H9 (cell line): ENCODE data around the gene FAM237B. TPM values are rescaled to one million over a fixed set of nuclear protein-coding genes. Genes with fewer than 3 reads are reported as not detected.

Source experiments
- DNase-seq: peaks from one replicate; pipeline ENCODE4 v3.0.0-alpha.2; 2017
- H2AFZ ChIP-seq: one replicate; pipeline ENCODE4 v1.6.1; 2013; ENCODE audit warnings: mild to moderate bottlenecking, low read length, control low read depth, moderate library complexity
- H2AK5ac ChIP-seq: 2 replicates; pipeline ENCODE4 v1.6.1; 2013; ENCODE audit warnings: low read length, control low read depth, mixed read lengths; ENCODE audit not compliant: insufficient read length
- H2BK120ac ChIP-seq: one replicate; pipeline ENCODE4 v1.6.1; 2013; ENCODE audit warnings: low read depth, mild to moderate bottlenecking, low read length, control low read depth, inconsistent platforms; ENCODE audit not compliant: poor library complexity, severe bottlenecking
- H2BK12ac ChIP-seq: 2 replicates; pipeline ENCODE4 v1.6.1; 2013; ENCODE audit warnings: low read length, control low read depth, mixed read lengths, low read depth; ENCODE audit not compliant: insufficient read length
- H2BK15ac ChIP-seq: 2 replicates; pipeline ENCODE4 v1.6.1; 2013; ENCODE audit warnings: low read depth, low read length, control low read depth
- H2BK20ac ChIP-seq: one replicate; pipeline ENCODE4 v1.6.1; 2013; ENCODE audit warnings: low read depth, mild to moderate bottlenecking, low read length, control low read depth, inconsistent platforms; ENCODE audit not compliant: poor library complexity, severe bottlenecking
- H2BK5ac ChIP-seq: 2 replicates; pipeline ENCODE4 v1.6.1; 2013; ENCODE audit warnings: low read length, control low read depth, mixed read lengths; ENCODE audit not compliant: insufficient read length
- H3K14ac ChIP-seq: 2 replicates; pipeline ENCODE4 v1.6.1; 2013; ENCODE audit warnings: low read length, control low read depth; ENCODE audit not compliant: insufficient read depth
- H3K18ac ChIP-seq: 2 replicates; pipeline ENCODE4 v1.6.1; 2013; ENCODE audit warnings: low read depth, mild to moderate bottlenecking, mixed read lengths, low read length, control low read depth; ENCODE audit not compliant: insufficient read length
- H3K23ac ChIP-seq: 2 replicates; pipeline ENCODE4 v1.6.1; 2013; ENCODE audit warnings: low read length, control low read depth, mixed read lengths, low read depth; ENCODE audit not compliant: insufficient read length
- H3K23me2 ChIP-seq: 2 replicates; pipeline ENCODE4 v1.6.1; 2013; ENCODE audit warnings: low read depth, mild to moderate bottlenecking, mixed read lengths, low read length, control low read depth; ENCODE audit not compliant: insufficient read length, poor library complexity, severe bottlenecking
- H3K27ac ChIP-seq: 2 replicates; pipeline ENCODE4 v1.5.1; 2013; ENCODE audit warnings: low read length, control low read depth, mixed read lengths, low read depth; ENCODE audit not compliant: insufficient read length
- H3K27me3 ChIP-seq: 2 replicates; pipeline ENCODE4 v1.6.1; 2013; ENCODE audit warnings: low read length, control low read depth, inconsistent platforms; ENCODE audit not compliant: insufficient read depth
- H3K4ac ChIP-seq: 2 replicates; pipeline ENCODE4 v1.6.1; 2013; ENCODE audit warnings: low read depth, mild to moderate bottlenecking, control low read depth, inconsistent platforms, low read length, moderate library complexity
- H3K4me1 ChIP-seq: 2 replicates; pipeline ENCODE4 v1.6.1; 2013; ENCODE audit warnings: low read length, control low read depth, inconsistent platforms; ENCODE audit not compliant: insufficient read depth
- H3K4me2 ChIP-seq: 2 replicates; pipeline ENCODE4 v1.6.1; 2013; ENCODE audit warnings: low read length, control low read depth, mixed read lengths; ENCODE audit not compliant: insufficient read length, insufficient read depth
- H3K56ac ChIP-seq: 2 replicates; pipeline ENCODE4 v1.6.1; 2013; ENCODE audit warnings: low read depth, mild to moderate bottlenecking, mixed read lengths, low read length, control low read depth; ENCODE audit not compliant: insufficient read length
- H3K79me1 ChIP-seq: 2 replicates; pipeline ENCODE4 v1.6.1; 2013; ENCODE audit warnings: low read depth, mild to moderate bottlenecking, moderate library complexity, low read length, control low read depth, inconsistent platforms; ENCODE audit not compliant: insufficient read depth, poor library complexity, severe bottlenecking
- H3K79me2 ChIP-seq: 2 replicates; pipeline ENCODE4 v1.6.1; 2013; ENCODE audit warnings: low read length, control low read depth, inconsistent platforms; ENCODE audit not compliant: insufficient read depth
- H3K9ac ChIP-seq: 2 replicates; pipeline ENCODE4 v1.6.1; 2013; ENCODE audit warnings: low read length, control low read depth, mixed read lengths; ENCODE audit not compliant: insufficient read length; ENCODE audit errors: extremely low read depth
- H3K9me3 ChIP-seq: one replicate; pipeline ENCODE4 v1.6.1; 2013; ENCODE audit warnings: low read depth, low read length, inconsistent platforms; ENCODE audit not compliant: control insufficient read depth
- H3T11ph ChIP-seq: one replicate; pipeline ENCODE4 v1.6.1; 2013; ENCODE audit warnings: mild to moderate bottlenecking, low read length, control low read depth, inconsistent platforms
- H4K20me1 ChIP-seq: one replicate; pipeline ENCODE4 v1.6.1; 2013; ENCODE audit not compliant: control insufficient read depth, insufficient read length, insufficient read depth
- H4K5ac ChIP-seq: 2 replicates; pipeline ENCODE4 v1.6.1; 2013; ENCODE audit warnings: low read depth, mild to moderate bottlenecking, mixed read lengths, low read length, control low read depth; ENCODE audit not compliant: insufficient read length
- H4K8ac ChIP-seq: replicated peaks from 2 replicates; pipeline ENCODE4 v1.6.1; 2013; ENCODE audit warnings: low read length, control low read depth, mixed read lengths, low read depth; ENCODE audit not compliant: insufficient read length
- H4K91ac ChIP-seq: 2 replicates; pipeline ENCODE4 v1.6.1; 2013; ENCODE audit warnings: low read depth, mild to moderate bottlenecking, moderate library complexity, mixed read lengths, low read length, control low read depth; ENCODE audit not compliant: insufficient read length
- H3K27ac Mint-ChIP-seq, 3 experiments: 2 replicates in 2 of 3; 3 replicates in 1 of 3; pipeline ENCODE4 v1.8.0; 2020 to 2021; ENCODE audit warnings: mixed read lengths in 3 of 3, mild to moderate bottlenecking in 1 of 3, moderate library complexity in 1 of 3
- H3K27me3 Mint-ChIP-seq: 2 replicates; pipeline ENCODE4 v1.8.0; 2021; ENCODE audit warnings: low read depth, mild to moderate bottlenecking, moderate library complexity, mixed read lengths
- H3K36me3 Mint-ChIP-seq, 3 experiments: 2 replicates in 2 of 3; 3 replicates in 1 of 3; pipeline ENCODE4 v1.8.0; 2020 to 2021; ENCODE audit warnings: low read depth in 3 of 3, mixed read lengths in 3 of 3; ENCODE audit not compliant: insufficient read depth in 1 of 3
- H3K4me1 Mint-ChIP-seq, 2 experiments: 2 replicates each; pipeline ENCODE4 v1.8.0; 2020; ENCODE audit warnings: mixed read lengths in 2 of 2
- H3K4me3 Mint-ChIP-seq, 2 experiments: 2 replicates in 1 of 2; 3 replicates in 1 of 2; pipeline ENCODE4 v1.8.0; 2020 to 2021; ENCODE audit warnings: mild to moderate bottlenecking in 2 of 2, mixed read lengths in 2 of 2, moderate library complexity in 1 of 2
- H3K9me3 Mint-ChIP-seq, 2 experiments: 2 replicates in 1 of 2; 3 replicates in 1 of 2; pipeline ENCODE4 v1.8.0; 2020; ENCODE audit warnings: mild to moderate bottlenecking in 2 of 2, mixed read lengths in 2 of 2, moderate library complexity in 1 of 2
- WGBS: extraction: QIAGEN DNeasy Blood & Tissue Kit; methylation state at CpG from one replicate; pipeline ENCODE4 v1.1.7; 2013; ENCODE audit warnings: missing lambda C conversion rate, low lambda C conversion rate, mixed read lengths; ENCODE audit not compliant: insufficient read length; ENCODE audit errors: extremely low coverage; 5-methylcytosine and 5-hydroxymethylcytosine counted together
- total RNA-seq: library from RNA; stranded (reverse); gene quantifications from 2 replicates; pipeline ENCODE4 v1.2.1, GENCODE V29; 2021
- TF ChIP-seq, protein P1 (sequence below): fragments of 200-600 bp; sonication (generic); conservative IDR thresholded peaks from 3 replicates; pipeline ENCODE4 v1.8.0; 2021; ENCODE audit warnings: antibody characterized with exemption, mild to moderate bottlenecking

FAM237B gene
- total RNA-seq, 1 experiment from 2014 or later, result not detected

DNA sequence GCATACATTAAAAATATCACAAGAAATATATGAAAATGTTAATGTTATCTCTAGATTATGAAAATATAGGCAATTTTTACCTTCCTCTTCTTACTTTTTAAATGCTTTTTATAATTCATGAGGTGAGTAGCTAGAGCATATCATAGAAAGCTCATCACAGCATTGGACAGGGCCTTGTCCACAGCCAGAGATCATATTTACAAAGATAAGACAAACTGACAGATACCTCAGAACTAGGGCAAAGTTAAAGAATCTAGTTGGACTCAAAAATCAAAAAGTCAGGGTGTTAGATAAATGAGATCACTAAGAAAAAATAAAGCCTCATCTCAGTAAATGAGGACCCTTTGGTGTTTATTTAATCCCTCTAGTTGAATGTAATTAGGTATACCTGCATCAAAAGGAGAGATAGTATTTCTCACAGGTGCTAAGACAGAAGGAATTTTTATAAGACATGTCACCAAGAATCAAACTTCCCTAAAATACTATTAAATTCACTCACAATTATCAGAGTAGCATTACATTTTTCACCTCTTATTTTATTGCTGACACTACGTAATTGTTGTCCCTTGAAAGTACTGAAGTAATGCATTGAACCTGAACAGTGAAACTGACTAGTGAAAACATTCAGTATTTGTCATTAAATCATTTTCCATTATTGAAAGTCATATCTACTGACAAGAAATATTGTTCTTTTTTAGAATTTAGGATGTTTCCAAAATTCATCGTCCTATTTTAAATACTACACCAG is 50.5 kb downstream of the FAM237B start:
- H2BK15ac ChIP-seq, result no peak overlapping the region
- no peaks in the 10 kb centered on the region for H3K79me2 ChIP-seq
- no peaks in the 10 kb centered on the region for H3K79me1 ChIP-seq
- H3K4ac ChIP-seq, result no peak overlapping the region
- H3K9ac ChIP-seq, result no peak overlapping the region
- H3K4me3 Mint-ChIP-seq, result no peak overlapping the region
- no peak overlapping the region for H4K8ac ChIP-seq
- no peak overlapping the region for H2BK12ac ChIP-seq
- H2AFZ ChIP-seq, result no peak overlapping the region
- no peaks in the 10 kb centered on the region for H3K9me3 Mint-ChIP-seq
- H2BK120ac ChIP-seq, result no peak overlapping the region
- H2AK5ac ChIP-seq, result no peak overlapping the region
- H3K4me1 ChIP-seq, result no peaks in the 10 kb centered on the region
- no peak overlapping the region for H3T11ph ChIP-seq
- no peak overlapping the region for H2BK5ac ChIP-seq
- no peaks in the 10 kb centered on the region for H3K27me3 ChIP-seq
- H2BK20ac ChIP-seq, result no peak overlapping the region
- H4K5ac ChIP-seq, result no peak overlapping the region
- DNase-seq, result no peak
- no peak overlapping the region for H4K91ac ChIP-seq
- no peaks in the 10 kb centered on the region for H3K36me3 Mint-ChIP-seq
- no peak overlapping the region for H3K14ac ChIP-seq
- no peak overlapping the region for H3K27ac ChIP-seq
- H3K9me3 ChIP-seq, result no peaks in the 10 kb centered on the region
- no peaks in the 10 kb centered on the region for H3K4me1 Mint-ChIP-seq
- H3K4me2 ChIP-seq, result no peak overlapping the region
- TF ChIP-seq, protein P1, sequence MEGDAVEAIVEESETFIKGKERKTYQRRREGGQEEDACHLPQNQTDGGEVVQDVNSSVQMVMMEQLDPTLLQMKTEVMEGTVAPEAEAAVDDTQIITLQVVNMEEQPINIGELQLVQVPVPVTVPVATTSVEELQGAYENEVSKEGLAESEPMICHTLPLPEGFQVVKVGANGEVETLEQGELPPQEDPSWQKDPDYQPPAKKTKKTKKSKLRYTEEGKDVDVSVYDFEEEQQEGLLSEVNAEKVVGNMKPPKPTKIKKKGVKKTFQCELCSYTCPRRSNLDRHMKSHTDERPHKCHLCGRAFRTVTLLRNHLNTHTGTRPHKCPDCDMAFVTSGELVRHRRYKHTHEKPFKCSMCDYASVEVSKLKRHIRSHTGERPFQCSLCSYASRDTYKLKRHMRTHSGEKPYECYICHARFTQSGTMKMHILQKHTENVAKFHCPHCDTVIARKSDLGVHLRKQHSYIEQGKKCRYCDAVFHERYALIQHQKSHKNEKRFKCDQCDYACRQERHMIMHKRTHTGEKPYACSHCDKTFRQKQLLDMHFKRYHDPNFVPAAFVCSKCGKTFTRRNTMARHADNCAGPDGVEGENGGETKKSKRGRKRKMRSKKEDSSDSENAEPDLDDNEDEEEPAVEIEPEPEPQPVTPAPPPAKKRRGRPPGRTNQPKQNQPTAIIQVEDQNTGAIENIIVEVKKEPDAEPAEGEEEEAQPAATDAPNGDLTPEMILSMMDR, result no peak
- H3K23ac ChIP-seq, result no peak overlapping the region
- no peaks in the 10 kb centered on the region for H3K23me2 ChIP-seq
- H3K18ac ChIP-seq, result no peak overlapping the region
- H3K56ac ChIP-seq, result no peak overlapping the region
- WGBS, result no CpG with 5 or more reads among the region's 2 CpGs
- H3K27ac Mint-ChIP-seq, result no peak overlapping the region
- no peaks in the 10 kb centered on the region for H4K20me1 ChIP-seq
- no peaks in the 10 kb centered on the region for H3K27me3 Mint-ChIP-seq
